ENCODE data around the gene CAMK1. TPM values are rescaled to one million over a fixed set of nuclear protein-coding genes. Genes with fewer than 3 reads are reported as not detected.

CAMK1 gene
- total RNA-seq, 2 experiments from 2014 or later = 0.74 to 1.1 TPM

DNA sequence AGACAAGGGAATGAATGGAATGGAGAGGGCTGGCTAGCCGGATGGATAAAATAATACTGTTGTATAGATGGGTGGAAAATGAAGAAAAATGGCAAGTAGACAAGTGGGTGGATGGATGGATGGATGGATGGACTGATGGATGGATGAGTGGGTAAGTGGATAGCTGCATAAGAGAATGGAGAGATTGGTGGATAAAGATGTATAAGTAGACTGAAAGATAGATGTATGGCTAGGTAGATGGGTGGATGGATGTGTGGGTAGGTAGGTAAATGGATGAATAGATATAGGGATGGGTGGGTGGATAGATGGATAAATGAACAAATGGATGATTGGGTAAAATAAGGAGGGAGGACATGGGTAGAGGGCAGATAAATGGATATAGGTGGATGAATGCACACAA lies 52.2 kb downstream of the CAMK1 start:
- intact Hi-C loops (cut with DNase I, micrococcal nuclease) = no loop called here
- DNase-seq = no peak
- peaks cover 15% of the 10 kb centered on the region for H3K4me1 Mint-ChIP-seq (ENCODE audit: low read depth)
- CTCF ChIA-PET = interaction anchor here (0.9 kb wide), 1 partner anchor 10 kb away, joined by 3 read pairs; no protein-coding TSS in a partner anchor
- Histone ChIP-seq H3K4me3 (ENCODE audit: low read length) (no peak overlapping the region), H3K27ac (ENCODE audit: low read depth in 1 of 2, low read length in 2 of 2) (no peak overlapping the region), H3K4me1 (ENCODE audit: insufficient read depth, low read length) (peaks cover 9% of the 10 kb centered on the region), H3K9me3 (ENCODE audit: control insufficient read depth in 1 of 2, insufficient read depth in 1 of 2, low read length in 2 of 2) (no peaks in the 10 kb centered on the region), H3K36me3 (ENCODE audit: insufficient read depth, low read length) (no peaks in the 10 kb centered on the region), H3K27me3 (ENCODE audit: control insufficient read depth in 1 of 2, insufficient read depth in 2 of 2, low read length in 2 of 2) (peaks cover 0 to 3% of the 10 kb centered on the region in 2 experiments)
- no peak overlapping the region for H3K4me3 Mint-ChIP-seq
- H3K9me3 Mint-ChIP-seq = no peaks in the 10 kb centered on the region
- POLR2A ChIA-PET = interaction anchor here (1.3 to 1.8 kb wide), 2 partner anchors 69 to 75 kb away, joined by 3 to 5 read pairs; partner anchors contain the start of genes ARPC4 and MTMR14
- no peak overlapping the region for H3K27ac Mint-ChIP-seq
- no peaks in the 10 kb centered on the region for H3K27me3 Mint-ChIP-seq
- TF ChIP-seq, protein P1, sequence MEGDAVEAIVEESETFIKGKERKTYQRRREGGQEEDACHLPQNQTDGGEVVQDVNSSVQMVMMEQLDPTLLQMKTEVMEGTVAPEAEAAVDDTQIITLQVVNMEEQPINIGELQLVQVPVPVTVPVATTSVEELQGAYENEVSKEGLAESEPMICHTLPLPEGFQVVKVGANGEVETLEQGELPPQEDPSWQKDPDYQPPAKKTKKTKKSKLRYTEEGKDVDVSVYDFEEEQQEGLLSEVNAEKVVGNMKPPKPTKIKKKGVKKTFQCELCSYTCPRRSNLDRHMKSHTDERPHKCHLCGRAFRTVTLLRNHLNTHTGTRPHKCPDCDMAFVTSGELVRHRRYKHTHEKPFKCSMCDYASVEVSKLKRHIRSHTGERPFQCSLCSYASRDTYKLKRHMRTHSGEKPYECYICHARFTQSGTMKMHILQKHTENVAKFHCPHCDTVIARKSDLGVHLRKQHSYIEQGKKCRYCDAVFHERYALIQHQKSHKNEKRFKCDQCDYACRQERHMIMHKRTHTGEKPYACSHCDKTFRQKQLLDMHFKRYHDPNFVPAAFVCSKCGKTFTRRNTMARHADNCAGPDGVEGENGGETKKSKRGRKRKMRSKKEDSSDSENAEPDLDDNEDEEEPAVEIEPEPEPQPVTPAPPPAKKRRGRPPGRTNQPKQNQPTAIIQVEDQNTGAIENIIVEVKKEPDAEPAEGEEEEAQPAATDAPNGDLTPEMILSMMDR (IDR thresholded peaks at IDR 0.05) = no peak
- ATAC-seq (ENCODE audit: poor library complexity) = no peak
- H3K36me3 Mint-ChIP-seq (ENCODE audit: low read depth) = no peaks in the 10 kb centered on the region

DNA sequence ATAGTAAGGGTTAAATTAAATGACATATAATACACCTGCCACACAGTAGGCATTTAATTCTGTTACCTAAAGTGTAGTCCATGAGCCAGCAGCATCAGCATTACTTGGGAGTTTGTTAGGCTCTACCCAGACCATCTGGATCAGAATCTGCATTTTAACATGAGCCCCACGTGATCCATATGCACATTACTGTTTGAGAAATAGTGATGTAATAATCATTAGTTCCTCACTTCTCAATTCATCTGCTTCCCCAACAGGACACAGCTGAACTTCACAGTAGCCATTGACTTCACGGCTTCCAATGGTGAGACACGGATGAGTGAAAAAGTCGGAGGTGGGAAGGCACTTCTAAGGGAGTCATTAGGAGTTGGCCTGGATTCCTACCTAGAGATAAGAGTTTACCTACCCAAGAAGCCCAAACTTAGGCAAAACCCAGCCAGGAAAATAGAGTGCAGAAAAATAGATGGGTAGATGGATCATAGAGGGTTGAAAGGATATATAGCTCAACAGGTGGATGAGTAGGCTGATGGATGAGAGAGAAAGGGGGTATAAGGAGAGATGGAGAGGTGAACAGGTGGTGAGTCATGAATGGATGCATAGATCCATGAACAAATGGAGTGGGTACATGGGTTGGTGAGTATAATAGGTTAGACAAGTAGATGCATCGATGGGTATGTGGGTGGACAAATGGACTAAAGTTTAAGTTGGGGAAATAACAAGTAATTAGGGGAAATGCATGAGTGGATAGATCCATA lies 52.8 kb downstream of the CAMK1 start:
- intact Hi-C loops (cut with DNase I, micrococcal nuclease) = no loop called here
- Histone ChIP-seq H3K36me3 (ENCODE audit: insufficient read depth, low read length) (no peaks in the 10 kb centered on the region), H3K9me3 (ENCODE audit: control insufficient read depth in 1 of 2, insufficient read depth in 1 of 2, low read length in 2 of 2) (no peaks in the 10 kb centered on the region), H3K27ac (ENCODE audit: low read depth in 1 of 2, low read length in 2 of 2) (no peak overlapping the region), H3K27me3 (ENCODE audit: control insufficient read depth in 1 of 2, insufficient read depth in 2 of 2, low read length in 2 of 2) (peaks cover 0 to 3% of the 10 kb centered on the region in 2 experiments), H3K4me1 (ENCODE audit: insufficient read depth, low read length) (peaks cover 9% of the 10 kb centered on the region), H3K4me3 (ENCODE audit: low read length) (no peak overlapping the region)
- POLR2A ChIA-PET = interaction anchor here (1.8 kb wide), 1 partner anchor 68 kb away, joined by 5 read pairs; the partner anchor contains the start of gene MTMR14
- CTCF ChIA-PET = no interaction called here
- H3K4me1 Mint-ChIP-seq (ENCODE audit: low read depth) = peaks cover 15% of the 10 kb centered on the region
- H3K27ac Mint-ChIP-seq = no peak overlapping the region
- DNase-seq = no peak
- no peak for ATAC-seq (ENCODE audit: poor library complexity)
- no peaks in the 10 kb centered on the region for H3K36me3 Mint-ChIP-seq (ENCODE audit: low read depth)
- TF ChIP-seq, protein P1 (IDR thresholded peaks at IDR 0.05) = no peak
- H3K27me3 Mint-ChIP-seq = no peaks in the 10 kb centered on the region
- no peaks in the 10 kb centered on the region for H3K9me3 Mint-ChIP-seq
- H3K4me3 Mint-ChIP-seq = no peak overlapping the region

DNA sequence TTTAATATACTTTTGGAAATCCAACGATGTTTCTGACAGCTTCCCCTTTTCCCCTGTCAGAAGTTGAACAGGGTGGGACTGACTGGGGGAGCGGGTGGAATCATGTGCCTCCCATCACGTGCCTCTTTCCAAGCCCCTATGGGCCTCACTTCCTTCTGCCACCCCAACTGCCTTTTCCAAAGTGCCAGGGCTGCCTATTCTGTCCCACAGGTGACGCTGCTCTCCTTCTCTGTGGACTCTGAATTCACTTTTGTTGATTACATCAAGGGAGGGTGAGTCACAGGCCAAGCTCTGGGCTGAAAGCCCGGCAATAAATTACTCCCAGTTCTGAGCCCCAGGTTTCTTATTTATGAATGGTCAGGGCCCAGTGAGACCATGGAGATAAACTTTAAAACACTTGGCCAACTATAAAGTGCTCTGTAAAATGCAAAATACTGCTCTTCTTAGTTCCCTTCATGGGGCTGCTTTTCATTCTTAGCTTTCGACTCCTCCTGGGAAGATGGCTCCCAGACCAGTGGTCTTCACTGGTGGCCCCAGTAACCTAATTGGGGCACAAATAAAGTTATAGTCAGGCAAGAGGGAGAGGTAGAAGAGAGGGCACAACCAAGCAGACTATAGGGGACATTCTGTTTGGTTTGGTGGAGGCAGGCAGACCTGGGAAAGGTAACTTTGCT lies 53.8 kb downstream of the CAMK1 start:
- CTCF ChIA-PET = interaction anchor here (0.6 to 0.8 kb wide), 2 partner anchors 16 to 290 kb away, joined by 3 read pairs; partner anchors contain the start of gene BRPF1
- Histone ChIP-seq H3K36me3 (ENCODE audit: insufficient read depth, low read length) (no peaks in the 10 kb centered on the region), H3K27me3 (ENCODE audit: control insufficient read depth in 1 of 2, insufficient read depth in 2 of 2, low read length in 2 of 2) (peaks cover 0 to 3% of the 10 kb centered on the region in 2 experiments), H3K4me3 (ENCODE audit: low read length) (no peak overlapping the region), H3K27ac (ENCODE audit: low read depth in 1 of 2, low read length in 2 of 2) (no peak overlapping the region), H3K9me3 (ENCODE audit: control insufficient read depth in 1 of 2, insufficient read depth in 1 of 2, low read length in 2 of 2) (no peaks in the 10 kb centered on the region), H3K4me1 (ENCODE audit: insufficient read depth, low read length) (peaks cover 9% of the 10 kb centered on the region)
- intact Hi-C loops (cut with DNase I, micrococcal nuclease) = no loop called here
- ATAC-seq (ENCODE audit: poor library complexity) (no peak), DNase-seq (peak in 6 of 14 experiments; percentile 16 to 73 (median 41))
- Mint-ChIP-seq H3K27ac (no peak overlapping the region), H3K27me3 (no peaks in the 10 kb centered on the region), H3K4me3 (no peak overlapping the region), H3K36me3 (ENCODE audit: low read depth) (no peaks in the 10 kb centered on the region), H3K9me3 (no peaks in the 10 kb centered on the region), H3K4me1 (ENCODE audit: low read depth) (peaks cover 15% of the 10 kb centered on the region)
- POLR2A ChIA-PET = interaction anchor here (0.8 kb wide), 1 partner anchor 16 kb away, joined by 3 read pairs; the partner anchor contains the start of gene BRPF1
- TF ChIP-seq, protein P1 (IDR thresholded peaks at IDR 0.05) = no peak

All from CD4-positive, alpha-beta T cell (primary cell).